ENCODE data around the gene SCN4B.

The SCN4B gene

GRCh38 chr11:118112711-118113430, 39.8 kb downstream of the SCN4B start:
- TF ChIP-seq, protein P1, sequence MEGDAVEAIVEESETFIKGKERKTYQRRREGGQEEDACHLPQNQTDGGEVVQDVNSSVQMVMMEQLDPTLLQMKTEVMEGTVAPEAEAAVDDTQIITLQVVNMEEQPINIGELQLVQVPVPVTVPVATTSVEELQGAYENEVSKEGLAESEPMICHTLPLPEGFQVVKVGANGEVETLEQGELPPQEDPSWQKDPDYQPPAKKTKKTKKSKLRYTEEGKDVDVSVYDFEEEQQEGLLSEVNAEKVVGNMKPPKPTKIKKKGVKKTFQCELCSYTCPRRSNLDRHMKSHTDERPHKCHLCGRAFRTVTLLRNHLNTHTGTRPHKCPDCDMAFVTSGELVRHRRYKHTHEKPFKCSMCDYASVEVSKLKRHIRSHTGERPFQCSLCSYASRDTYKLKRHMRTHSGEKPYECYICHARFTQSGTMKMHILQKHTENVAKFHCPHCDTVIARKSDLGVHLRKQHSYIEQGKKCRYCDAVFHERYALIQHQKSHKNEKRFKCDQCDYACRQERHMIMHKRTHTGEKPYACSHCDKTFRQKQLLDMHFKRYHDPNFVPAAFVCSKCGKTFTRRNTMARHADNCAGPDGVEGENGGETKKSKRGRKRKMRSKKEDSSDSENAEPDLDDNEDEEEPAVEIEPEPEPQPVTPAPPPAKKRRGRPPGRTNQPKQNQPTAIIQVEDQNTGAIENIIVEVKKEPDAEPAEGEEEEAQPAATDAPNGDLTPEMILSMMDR (conservative IDR thresholded peaks at IDR 0.05) = no peak

GRCh38 chr11:118111744-118112035, 40.9 kb downstream of the SCN4B start:
- H3K27ac ChIP-seq = no peak overlapping the region

More at GRCh38 chr11:118112711-118113430, 39.8 kb downstream of the SCN4B start:
- no peak overlapping the region for H3K27ac ChIP-seq

DNA sequence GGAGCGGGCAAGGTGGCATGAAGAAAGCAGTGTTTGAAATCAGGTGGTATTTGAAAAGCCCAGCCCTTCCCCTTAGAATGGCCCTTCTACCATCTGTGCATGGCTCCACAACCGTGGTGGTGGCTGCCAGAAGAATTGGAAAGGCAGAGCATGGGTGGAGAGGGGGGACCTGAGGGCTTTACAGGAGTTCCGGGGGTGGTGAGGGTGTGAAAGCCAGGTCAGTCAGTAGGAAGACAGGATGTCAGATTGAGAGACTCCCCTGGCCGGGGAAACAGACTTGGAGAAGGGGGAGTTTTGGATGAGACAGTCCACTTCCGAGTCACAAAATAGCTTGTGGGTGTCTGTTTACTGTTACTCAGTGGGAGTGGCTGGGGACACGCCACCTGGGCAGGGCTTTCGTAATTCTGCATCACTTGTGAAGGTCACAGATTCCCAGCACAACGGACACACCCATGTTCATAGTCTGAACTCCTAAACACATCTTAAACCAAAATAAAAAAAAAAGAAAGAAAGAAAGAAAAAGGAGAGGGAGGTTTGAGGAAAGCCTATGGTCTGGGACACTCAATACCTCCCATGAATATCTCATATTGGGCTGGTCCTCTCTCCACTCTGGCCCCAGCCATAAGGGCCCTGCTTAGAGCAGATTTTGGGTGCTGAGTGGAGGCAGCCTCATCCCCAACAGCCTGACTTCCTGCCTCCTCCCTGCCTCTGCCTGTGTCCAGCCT, 41.4 kb downstream of the SCN4B start:
- H3K27ac ChIP-seq = no peak overlapping the region
- TF ChIP-seq, protein P1 (conservative IDR thresholded peaks at IDR 0.05) = no peak

More at GRCh38 chr11:118111744-118112035, 40.9 kb downstream of the SCN4B start:
- TF ChIP-seq, protein P1 (conservative IDR thresholded peaks at IDR 0.05) = no peak

GRCh38 chr11:118109231-118109630, 43.4 kb downstream of the SCN4B start:
- no peak overlapping the region for H3K27ac ChIP-seq
- TF ChIP-seq, protein P1 (conservative IDR thresholded peaks at IDR 0.05) = no peak

GRCh38 chr11:118108513-118108912, 44.1 kb downstream of the SCN4B start:
- no peak overlapping the region for H3K27ac ChIP-seq
- TF ChIP-seq, protein P1 (conservative IDR thresholded peaks at IDR 0.05) = no peak

DNA sequence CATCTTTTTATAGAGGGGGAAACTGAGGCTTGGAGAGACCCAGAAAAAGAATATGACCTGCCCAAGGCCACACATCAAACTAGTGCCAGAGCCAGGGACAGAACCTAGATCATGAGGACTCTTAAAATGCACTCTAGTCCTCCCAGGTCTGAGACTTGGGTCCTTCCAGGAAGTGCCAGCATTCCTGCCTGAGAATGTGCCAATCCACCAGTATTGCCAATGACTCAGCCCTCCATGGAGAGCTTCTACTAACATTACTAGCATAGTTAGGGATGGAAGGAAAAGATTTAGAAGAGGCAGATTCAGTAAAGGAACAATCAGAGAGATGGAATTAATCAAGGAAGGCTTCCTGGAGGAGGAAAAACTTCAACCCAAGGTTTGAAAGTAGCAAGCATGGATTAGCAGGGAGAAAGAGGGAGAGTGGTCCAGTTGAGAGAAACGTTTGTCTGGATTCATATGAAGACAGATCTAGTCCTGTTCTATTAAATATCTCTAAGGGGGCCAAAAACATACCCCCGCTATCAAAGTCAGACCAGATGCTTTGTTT, 45.8 kb downstream of the SCN4B start:
- TF ChIP-seq, protein P1 (conservative IDR thresholded peaks at IDR 0.05) = no peak
- no peak overlapping the region for H3K27ac ChIP-seq

DNA sequence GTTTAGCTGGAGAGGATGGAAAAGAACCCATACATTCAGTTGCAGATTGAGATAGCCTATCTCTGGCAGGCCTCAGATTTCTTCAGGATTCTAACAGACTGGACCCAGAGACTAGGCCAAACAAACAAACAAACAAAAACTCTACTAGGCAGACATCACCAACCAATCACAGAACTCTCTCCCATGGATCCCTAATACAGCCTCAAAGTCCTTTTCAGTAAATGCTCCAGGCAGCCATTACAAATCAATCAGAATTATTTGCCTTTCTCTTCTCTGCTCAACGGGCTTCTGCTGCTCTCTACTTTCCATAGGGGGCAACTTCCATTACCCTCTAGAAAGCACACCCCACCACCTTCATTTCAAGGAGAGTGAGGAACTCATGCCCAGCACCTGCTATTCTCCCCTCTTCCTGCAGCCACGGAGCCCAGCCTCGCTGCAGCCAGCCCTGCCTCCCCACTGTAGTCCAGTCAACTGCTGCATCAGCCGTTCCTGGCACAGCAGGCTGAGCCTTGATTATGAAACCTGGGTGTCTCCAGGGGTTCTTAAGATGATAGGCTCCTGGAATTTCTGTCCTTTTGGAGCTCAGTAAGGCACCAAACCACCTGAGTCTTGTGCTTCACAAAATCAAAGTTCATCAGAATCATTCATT, 46.8 kb downstream of the SCN4B start:
- TF ChIP-seq, protein P1 (conservative IDR thresholded peaks at IDR 0.05) = no peak
- H3K27ac ChIP-seq = no peak overlapping the region
